Bronchial epithelial cell (primary cell): ENCODE results near the gene ADAM19. TPM values are rescaled to one million over a fixed set of nuclear protein-coding genes. Genes with fewer than 3 reads are reported as not detected.
"Not testable (repeated sequence)": the region's sequence is repeated elsewhere in the genome, so short reads cannot be mapped to it uniquely, and the experiment has no call there.

Experiments used
- DNase-seq: peaks from one replicate; pipeline ENCODE4 v3.0.0-alpha.2; 2010; ENCODE audit warnings: low read depth
- FAIRE-seq: peaks from 2 replicates; lab custom pipeline; 2011; peaks lifted over from hg19 to GRCh38; lab: Jason Lieb, UNC
- H3K27me3 ChIP-seq: 2 replicates; pipeline ENCODE4 v1.5.1; 2011; ENCODE audit warnings: low read length; ENCODE audit not compliant: control insufficient read depth, insufficient read depth
- H3K36me3 ChIP-seq: 2 replicates; pipeline ENCODE4 v1.5.1; 2011; ENCODE audit warnings: low read length; ENCODE audit not compliant: control insufficient read depth, insufficient read depth
- H3K4me3 ChIP-seq: 2 replicates; pipeline ENCODE4 v1.5.1; 2011; ENCODE audit warnings: mild to moderate bottlenecking, low read depth, low read length, control low read depth
- CTCF ChIP-seq: IDR thresholded peaks from 2 replicates; pipeline ENCODE4 v1.5.1; 2011; ENCODE audit warnings: mild to moderate bottlenecking, moderate library complexity, low read length, control low read depth, inconsistent platforms; ENCODE audit not compliant: insufficient read depth, severe bottlenecking
- total RNA-seq: library from RNA; depleted of rRNA; stranded (reverse); fragments of >200 nt; gene quantifications from 2 replicates; pipeline ENCODE4 v1.2.1, GENCODE V29; 2014

ADAM19 gene
- total RNA-seq, 1 donor from 2014 or later: 0.79 TPM

- Histone ChIP-seq H3K27me3 (no peaks in the 10 kb centered on the region), H3K4me3 (no peak overlapping the region), H3K36me3 (no peaks in the 10 kb centered on the region)
- no peak for DNase-seq
- no peak for FAIRE-seq
- no peak for TF ChIP-seq CTCF
Measured at GRCh38 chr5:157485340-157485739, 90.2 kb downstream of the ADAM19 start.

- TF ChIP-seq CTCF: no peak
- no peaks in the 10 kb centered on the region for H3K27me3 ChIP-seq
- no peak for DNase-seq
- H3K4me3 ChIP-seq: no peak overlapping the region
- FAIRE-seq: no peak
- H3K36me3 ChIP-seq: no peaks in the 10 kb centered on the region
Measured at GRCh38 chr5:157484768-157485167, 90.8 kb downstream of the ADAM19 start.

DNA sequence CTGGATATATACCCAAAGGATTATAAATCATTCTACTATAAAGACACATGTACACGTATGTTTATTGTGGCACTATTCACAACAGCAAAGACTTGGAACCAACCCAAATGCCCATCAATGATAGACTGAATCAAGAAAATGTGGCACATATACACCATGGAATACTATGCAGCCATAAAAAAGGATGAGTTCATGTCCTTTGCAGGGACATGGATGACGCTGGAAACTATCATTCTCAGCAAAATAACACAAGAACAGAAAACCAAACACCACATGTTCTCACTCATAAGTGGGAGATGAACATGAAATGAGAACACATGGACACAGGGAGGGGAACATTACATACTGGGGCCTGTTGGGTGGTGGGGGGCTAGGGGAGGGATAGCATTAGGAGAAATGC, 92.9 kb downstream of the ADAM19 start:
- H3K4me3 ChIP-seq, FAIRE-seq, H3K36me3 ChIP-seq, DNase-seq, H3K27me3 ChIP-seq: not testable (repeated sequence)

GRCh38 chr5:157481666-157482065, 93.9 kb downstream of the ADAM19 start:
- no peak for DNase-seq
- no peak for TF ChIP-seq CTCF
- FAIRE-seq: no peak
- Histone ChIP-seq H3K27me3 (no peaks in the 10 kb centered on the region), H3K36me3 (no peaks in the 10 kb centered on the region), H3K4me3 (no peak overlapping the region)

GRCh38 chr5:157481265-157481664, 94.3 kb downstream of the ADAM19 start:
- DNase-seq (no peak), FAIRE-seq (no peak)
- no peak for TF ChIP-seq CTCF
- H3K36me3 ChIP-seq: no peaks in the 10 kb centered on the region
- H3K27me3 ChIP-seq: no peaks in the 10 kb centered on the region
- H3K4me3 ChIP-seq: no peak overlapping the region

DNA sequence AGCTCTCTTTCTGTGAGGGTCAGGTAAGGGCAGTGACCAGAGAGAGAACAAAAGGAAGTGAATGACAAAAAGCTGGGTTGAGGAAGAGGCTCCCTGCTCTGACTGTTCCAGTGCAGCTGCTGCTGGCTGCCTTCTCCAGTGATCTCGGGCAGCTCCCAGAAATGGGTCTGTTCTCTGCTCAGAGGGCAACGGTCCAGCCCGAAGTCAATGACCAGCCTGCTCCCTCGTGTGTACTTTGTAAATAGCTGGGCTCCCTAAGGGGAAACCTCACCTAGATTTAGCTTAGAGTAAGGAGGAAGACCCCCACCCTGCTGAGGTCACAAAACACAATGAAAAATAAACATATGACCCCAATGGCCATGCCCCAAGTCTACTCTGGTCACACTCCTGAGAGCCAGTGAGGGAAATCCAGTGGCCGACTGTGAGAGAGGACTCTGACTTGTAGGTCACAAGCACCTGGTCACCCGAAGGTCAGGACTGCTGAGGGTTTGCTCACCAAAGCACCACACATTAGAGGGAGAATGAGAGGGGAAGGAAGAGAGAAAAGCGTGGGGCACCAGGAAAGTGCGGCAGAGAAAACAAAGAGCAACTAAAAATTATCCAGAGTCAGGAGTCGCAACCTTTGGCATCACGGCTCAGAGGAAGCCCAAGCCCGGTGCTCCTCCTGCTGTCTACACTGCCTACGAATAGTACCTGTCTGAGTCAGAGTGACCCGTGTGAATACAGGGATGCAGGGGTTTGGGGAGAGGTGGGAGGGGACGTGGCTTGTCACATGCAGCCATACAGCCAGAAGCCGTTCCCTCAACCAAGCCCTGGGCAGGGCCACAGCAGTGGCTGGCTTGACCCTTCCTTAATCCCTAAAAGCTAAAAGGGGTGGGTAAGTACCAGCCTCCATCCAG, 95.7 kb downstream of the ADAM19 start:
- DNase-seq (no peak), FAIRE-seq (no peak)
- TF ChIP-seq CTCF: no peak
- Histone ChIP-seq H3K27me3 (no peaks in the 10 kb centered on the region), H3K36me3 (no peaks in the 10 kb centered on the region), H3K4me3 (no peak overlapping the region)
